H1 (cell line): Measurements from ENCODE around the gene RRAD. TPM values are rescaled to one million over a fixed set of nuclear protein-coding genes. Genes with fewer than 3 reads are reported as not detected.

Experiments
- CEBPB ChIP-seq: IDR thresholded peaks from 2 replicates; pipeline ENCODE4 v1.6.1; 2012; ENCODE audit warnings: low read depth, low read length
- GTF2F1 ChIP-seq: IDR thresholded peaks from 2 replicates; pipeline ENCODE4 v1.6.1; 2012; ENCODE audit warnings: low read depth, low read length, improper control_type of control experiment, borderline replicate concordance
- polyA plus RNA-seq, 7 experiments: library from polyadenylated mRNA; depleted of rRNA in 3 of 7; stranded (reverse) in 5 of 7; unstranded in 2 of 7; fragments of >200 nt in 5 of 7; fragments of 200-250 nt in 2 of 7; gene quantifications; 1 replicate in 5 of 7; 2 replicates in 1 of 7; 4 replicates in 1 of 7; pipeline versions ENCODE4 v1.2.1 to v1.2.3, GENCODE V29; 2011 to 2013; ENCODE audit warnings: missing spikeins in 2 of 7, mixed read lengths in 2 of 7
- total RNA-seq: library from RNA; stranded (reverse); fragmentation: NEBNext Ultra II Directional; extraction: Animal tissue kit (Norgen Biotek cat#: 25700); gene quantifications from 2 replicates; pipeline ENCODE4 v1.2.1, GENCODE V29; 2021

Gene RRAD
- total and polyA plus RNA-seq, 2 of the 8 experiments (the other 6 are each of a cell fraction or from before 2014, with no cell fraction given) = 0.17 TPM; not detected in 1

GRCh38 chr16:66889622-66890021 lies 35.7 kb downstream of the RRAD start (continued):
- TF ChIP-seq CEBPB (no peak), GTF2F1 (no peak)
- TF ChIP-seq, all 59 proteins: peak for 0
